ENCODE data around the gene SPTBN1. TPM values are rescaled to one million over a fixed set of nuclear protein-coding genes. Genes with fewer than 3 reads are reported as not detected.
"Not testable (repeated sequence)": the region's sequence is repeated elsewhere in the genome, so short reads cannot be mapped to it uniquely, and the experiment has no call there.

The SPTBN1 gene
- total RNA-seq, 3 donors from 2014 or later (not counting 1 experiment from before 2014, with no cell fraction given): 65.7 to 142 (median 68.3) TPM

- Histone ChIP-seq H3K27me3 (ENCODE audit: control insufficient read depth, insufficient read depth, low read length) (no peaks in the 10 kb centered on the region), H3K27ac (ENCODE audit: low read length) (no peak overlapping the region), H3K36me3 (ENCODE audit: control insufficient read depth, insufficient read depth, low read length) (no peaks in the 10 kb centered on the region), H3K9me3 (ENCODE audit: control insufficient read depth, insufficient read depth, low read length) (no peaks in the 10 kb centered on the region), H3K4me1 (ENCODE audit: control insufficient read depth, insufficient read depth, low read length) (no peaks in the 10 kb centered on the region), H3K4me3 (ENCODE audit: low read length) (no peak overlapping the region)
- Mint-ChIP-seq H3K27ac (no peak overlapping the region), H3K27me3 (ENCODE audit: low read depth in 2 of 2) (no peaks in the 10 kb centered on the region), H3K9me3 (no peaks in the 10 kb centered on the region), H3K36me3 (no peaks in the 10 kb centered on the region), H3K4me1 (no peaks in the 10 kb centered on the region), H3K4me3 (no peak overlapping the region)
- WGBS (ENCODE audit: insufficient coverage): 92% methylated on average over 6 of the region's 6 CpGs
- intact Hi-C loops (cut with micrococcal nuclease): no loop called here
- DNase-seq: no peak
- ATAC-seq: no peak
- no peak for TF ChIP-seq CTCF (IDR thresholded peaks at IDR 0.05)
These were observed 52.4 kb downstream of the SPTBN1 start for GRCh38 chr2:54508541-54508940.

- H3K4me3 Mint-ChIP-seq; H3K9me3 ChIP-seq (ENCODE audit: control insufficient read depth, insufficient read depth, low read length); H3K27ac ChIP-seq (ENCODE audit: low read length); H3K27me3 ChIP-seq (ENCODE audit: control insufficient read depth, insufficient read depth, low read length); H3K9me3 Mint-ChIP-seq; H3K27me3 Mint-ChIP-seq (ENCODE audit: low read depth in 2 of 2); H3K4me1 ChIP-seq (ENCODE audit: control insufficient read depth, insufficient read depth, low read length); DNase-seq; intact Hi-C loops (cut with micrococcal nuclease); ATAC-seq; H3K4me1 Mint-ChIP-seq; H3K36me3 ChIP-seq (ENCODE audit: control insufficient read depth, insufficient read depth, low read length); H3K4me3 ChIP-seq (ENCODE audit: low read length); H3K27ac Mint-ChIP-seq; H3K36me3 Mint-ChIP-seq: not testable (repeated sequence)
- WGBS (ENCODE audit: insufficient coverage): over 99% methylated on average over 5 of the region's 5 CpGs
These were observed 52.9 kb downstream of the SPTBN1 start for GRCh38 chr2:54509043-54509442.

GRCh38 chr2:54510916-54511315, 54.8 kb downstream of the SPTBN1 start:
- Histone ChIP-seq H3K4me3 (ENCODE audit: low read length) (no peak overlapping the region), H3K4me1 (ENCODE audit: control insufficient read depth, insufficient read depth, low read length) (no peaks in the 10 kb centered on the region), H3K27ac (ENCODE audit: low read length) (no peak overlapping the region), H3K9me3 (ENCODE audit: control insufficient read depth, insufficient read depth, low read length) (no peaks in the 10 kb centered on the region), H3K36me3 (ENCODE audit: control insufficient read depth, insufficient read depth, low read length) (no peaks in the 10 kb centered on the region), H3K27me3 (ENCODE audit: control insufficient read depth, insufficient read depth, low read length) (no peaks in the 10 kb centered on the region)
- TF ChIP-seq CTCF (IDR thresholded peaks at IDR 0.05): no peak
- no peak for DNase-seq
- Mint-ChIP-seq H3K4me3 (no peak overlapping the region), H3K36me3 (no peaks in the 10 kb centered on the region), H3K4me1 (no peaks in the 10 kb centered on the region), H3K9me3 (no peaks in the 10 kb centered on the region), H3K27me3 (ENCODE audit: low read depth in 2 of 2) (no peaks in the 10 kb centered on the region), H3K27ac (no peak overlapping the region)
- ATAC-seq: no peak
- 90% methylated on average over 2 of the region's 2 CpGs for WGBS (ENCODE audit: insufficient coverage)
- intact Hi-C loops (cut with micrococcal nuclease): no loop called here

GRCh38 chr2:54512183-54512582, 56.1 kb downstream of the SPTBN1 start:
- DNase-seq: no peak
- Histone ChIP-seq H3K27me3 (ENCODE audit: control insufficient read depth, insufficient read depth, low read length) (no peaks in the 10 kb centered on the region), H3K4me1 (ENCODE audit: control insufficient read depth, insufficient read depth, low read length) (no peaks in the 10 kb centered on the region), H3K4me3 (ENCODE audit: low read length) (no peak overlapping the region), H3K36me3 (ENCODE audit: control insufficient read depth, insufficient read depth, low read length) (no peaks in the 10 kb centered on the region), H3K27ac (ENCODE audit: low read length) (no peak overlapping the region), H3K9me3 (ENCODE audit: control insufficient read depth, insufficient read depth, low read length) (no peaks in the 10 kb centered on the region)
- intact Hi-C loops (cut with micrococcal nuclease): no loop called here
- H3K27me3 Mint-ChIP-seq (ENCODE audit: low read depth in 2 of 2): no peaks in the 10 kb centered on the region
- no peaks in the 10 kb centered on the region for H3K36me3 Mint-ChIP-seq
- H3K27ac Mint-ChIP-seq: no peak overlapping the region
- H3K4me3 Mint-ChIP-seq: no peak overlapping the region
- 97% methylated on average over 2 of the region's 3 CpGs for WGBS (ENCODE audit: insufficient coverage)
- H3K9me3 Mint-ChIP-seq: no peaks in the 10 kb centered on the region
- no peaks in the 10 kb centered on the region for H3K4me1 Mint-ChIP-seq
- no peak for ATAC-seq
- TF ChIP-seq CTCF (IDR thresholded peaks at IDR 0.05): no peak

Measured in natural killer cell (primary cell).